ENCODE data around the gene PRSS33. TPM values are rescaled to one million over a fixed set of nuclear protein-coding genes. Genes with fewer than 3 reads are reported as not detected.

Gene PRSS33
- total and polyA plus RNA-seq, 9 of the 15 experiments (the other 6 are each of a cell fraction or from before 2014, with no cell fraction given): not detected

GRCh38 chr16:2752035-2752849 is 35.1 kb downstream of the PRSS33 start, which contains the start of gene SRRM2 (continued):
- TF ChIP-seq ZBTB43 (CRISPR knock-in tag; IDR thresholded peaks at IDR 0.05): 0 out of 2 replicates have a peak, but pooled peaks have one; percentile 36
- TF ChIP-seq U2AF2 (optimal IDR thresholded peaks at IDR 0.05; ENCODE audit: low read depth, low read length): no peak
- TF ChIP-seq ZC3H11A (IDR thresholded peaks at IDR 0.05; ENCODE audit: low read depth, low read length): 0 out of 2 replicates have a peak, but pooled peaks have one; percentile 74
- TF ChIP-seq FOXK2 (conservative IDR thresholded peaks at IDR 0.05 in 1 of 2, IDR thresholded peaks at IDR 0.05 in 1 of 2; ENCODE audit: low read depth in 2 of 2): peak in 1 of 2 experiments; percentile 70; a peak in 2 of 4 replicates
- TF ChIP-seq CCNT2 (IDR thresholded peaks at IDR 0.05; ENCODE audit: borderline replicate concordance, extremely low read depth, insufficient read length, low read depth, low read length): no peak
- no peak; the same call in 1 of the 2 replicates for TF ChIP-seq IRF9 (tag; IDR thresholded peaks at IDR 0.05)
- TF ChIP-seq NR2F6 (CRISPR knock-in tag; IDR thresholded peaks at IDR 0.05): no peak
- TF ChIP-seq TGIF2 (CRISPR knock-in tag; IDR thresholded peaks at IDR 0.05): no peak
- TF ChIP-seq DNMT1 (IDR thresholded peaks at IDR 0.05): no peak
- no peak for TF ChIP-seq ZNF280A (IDR thresholded peaks at IDR 0.05; ENCODE audit: low read depth, partially characterized antibody)
- no peak for TF ChIP-seq SMARCE1 (IDR thresholded peaks at IDR 0.05)
- no peak for TF ChIP-seq SNAPC5 (CRISPR knock-in tag; IDR thresholded peaks at IDR 0.05)
- TF ChIP-seq ZNF184 (CRISPR knock-in tag; IDR thresholded peaks at IDR 0.05): no peak
- TF ChIP-seq ZBTB12 (CRISPR knock-in tag; IDR thresholded peaks at IDR 0.05): peak; percentile 80
- TF ChIP-seq TAF1 (IDR thresholded peaks at IDR 0.05; ENCODE audit: control insufficient read depth, extremely low read depth, insufficient read depth, low read length, severe bottlenecking): peak; percentile 12
- TF ChIP-seq NCOA4 (IDR thresholded peaks at IDR 0.05; ENCODE audit: partially characterized antibody): no peak
- TF ChIP-seq ZNF12 (CRISPR knock-in tag; IDR thresholded peaks at IDR 0.05): no peak
- TF ChIP-seq POU5F1 (IDR thresholded peaks at IDR 0.05; ENCODE audit: borderline replicate concordance, low read depth, low read length, partially characterized antibody): no peak
- peak; percentile 85 for TF ChIP-seq C11orf30 (IDR thresholded peaks at IDR 0.05; ENCODE audit: low read depth)
- TF ChIP-seq ETS2 (tag; IDR thresholded peaks at IDR 0.05; ENCODE audit: borderline replicate concordance, poor library complexity, severe bottlenecking): no peak
- no peak for TF ChIP-seq MED1 (CRISPR knock-in tag; IDR thresholded peaks at IDR 0.05; ENCODE audit: borderline replicate concordance)
- no peak for TF ChIP-seq COPS2 (conservative IDR thresholded peaks at IDR 0.05)
- no peak for TF ChIP-seq SRSF9 (IDR thresholded peaks at IDR 0.05; ENCODE audit: borderline replicate concordance, low read depth, low read length)

Measured in K562 (cell line).